Measurements from ENCODE around the gene TTC33.
"Not testable (repeated sequence)": the region's sequence is repeated elsewhere in the genome, so short reads cannot be mapped to it uniquely, and the experiment has no call there.

The TTC33 gene

DNA sequence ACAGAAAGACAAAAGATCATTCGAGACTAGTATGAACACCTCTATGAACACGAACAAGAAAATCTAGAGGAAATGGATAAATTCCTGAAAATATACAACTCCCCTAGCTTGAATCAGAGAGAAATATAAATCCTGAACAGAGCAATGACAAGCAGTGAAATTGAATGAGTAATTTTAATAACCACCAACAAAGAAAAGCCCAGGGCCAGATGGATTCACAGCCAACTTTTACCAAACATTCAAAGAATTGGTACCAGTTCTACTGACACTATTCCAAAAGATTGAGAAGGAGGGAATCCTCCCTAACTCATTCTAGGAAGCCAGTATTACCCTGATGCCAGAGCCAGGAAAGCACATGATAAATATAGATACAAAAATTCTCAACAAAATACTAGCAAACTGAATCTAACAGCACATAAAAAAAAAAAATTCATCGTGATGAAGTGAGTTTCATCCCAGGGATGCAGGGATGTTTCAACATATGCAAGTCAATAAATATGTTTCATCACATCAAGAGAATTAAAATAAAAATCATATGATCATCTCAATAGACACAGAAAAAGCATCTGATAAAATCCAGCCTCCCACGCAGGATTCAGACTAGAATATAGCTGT, 101.3 kb downstream of the TTC33 start:
- Histone ChIP-seq H3K27me3 (ENCODE audit: control insufficient read depth, insufficient read depth, low read length) (no peaks in the 10 kb centered on the region), H3K4me3 (ENCODE audit: low read depth, low read length) (no peak overlapping the region), H3K9ac (ENCODE audit: low read depth, low read length) (no peak overlapping the region), H3K4me1 (ENCODE audit: control insufficient read depth, insufficient read depth, low read length) (no peaks in the 10 kb centered on the region), H3K9me3 (ENCODE audit: control insufficient read depth, insufficient read depth, low read length) (no peaks in the 10 kb centered on the region), H3K36me3 (ENCODE audit: control insufficient read depth, insufficient read depth, low read length) (no peaks in the 10 kb centered on the region)

DNA sequence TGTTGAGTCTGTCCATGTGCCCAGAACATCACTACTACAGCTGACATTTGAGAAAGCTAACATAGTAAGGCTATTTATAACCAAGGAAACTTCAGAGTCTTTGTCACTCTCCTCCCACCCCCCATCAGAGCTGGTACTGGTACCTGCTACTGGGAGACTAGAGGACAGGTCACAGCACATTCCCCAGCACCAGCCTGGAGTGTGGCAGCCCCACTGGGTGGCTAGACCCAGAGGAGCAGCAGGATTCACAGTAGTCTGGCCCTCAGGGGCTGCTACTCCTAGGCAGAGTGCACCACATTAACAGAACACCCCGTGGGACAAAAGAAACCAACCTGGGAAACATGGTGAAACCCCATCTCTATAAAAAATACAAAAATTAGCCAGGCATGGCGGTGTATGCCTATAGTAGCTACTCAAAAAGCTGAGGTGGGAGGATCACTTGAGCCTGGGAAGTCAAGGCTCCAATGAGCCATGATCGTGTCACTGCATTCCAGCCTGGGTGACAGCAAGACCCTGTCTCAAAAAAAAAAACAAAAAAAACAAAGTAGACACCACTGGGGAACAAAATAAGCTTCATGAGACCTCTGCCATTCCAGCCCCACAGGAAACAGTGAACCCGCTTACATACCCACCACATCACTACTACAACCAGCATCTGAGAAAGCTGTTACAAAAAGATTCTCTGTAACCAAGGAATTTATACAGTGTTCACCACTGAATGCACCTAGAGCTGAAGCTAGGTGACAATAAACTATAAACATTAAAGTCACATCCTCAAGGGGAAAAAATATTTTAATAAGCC, 102.3 kb downstream of the TTC33 start:
- Histone ChIP-seq H3K9ac (ENCODE audit: low read depth, low read length) (no peak overlapping the region), H3K4me1 (ENCODE audit: control insufficient read depth, insufficient read depth, low read length) (no peaks in the 10 kb centered on the region), H3K36me3 (ENCODE audit: control insufficient read depth, insufficient read depth, low read length) (no peaks in the 10 kb centered on the region), H3K9me3 (ENCODE audit: control insufficient read depth, insufficient read depth, low read length) (no peaks in the 10 kb centered on the region), H3K4me3 (ENCODE audit: low read depth, low read length) (no peak overlapping the region), H3K27me3 (ENCODE audit: control insufficient read depth, insufficient read depth, low read length) (no peaks in the 10 kb centered on the region)

- Histone ChIP-seq H3K27me3 (ENCODE audit: control insufficient read depth, insufficient read depth, low read length) (no peaks in the 10 kb centered on the region), H3K9ac (ENCODE audit: low read depth, low read length) (no peak overlapping the region), H3K9me3 (ENCODE audit: control insufficient read depth, insufficient read depth, low read length) (no peaks in the 10 kb centered on the region), H3K4me3 (ENCODE audit: low read depth, low read length) (no peak overlapping the region), H3K36me3 (ENCODE audit: control insufficient read depth, insufficient read depth, low read length) (no peaks in the 10 kb centered on the region), H3K4me1 (ENCODE audit: control insufficient read depth, insufficient read depth, low read length) (no peaks in the 10 kb centered on the region)
Measured at GRCh38 chr5:40652441-40653220, 103.1 kb downstream of the TTC33 start.

GRCh38 chr5:40651201-40651600, 104.6 kb downstream of the TTC33 start:
- no peak overlapping the region for H3K4me3 ChIP-seq (ENCODE audit: low read depth, low read length)
- H3K27me3 ChIP-seq (ENCODE audit: control insufficient read depth, insufficient read depth, low read length), result no peaks in the 10 kb centered on the region
- H3K9ac ChIP-seq (ENCODE audit: low read depth, low read length), result no peak overlapping the region
- no peaks in the 10 kb centered on the region for H3K36me3 ChIP-seq (ENCODE audit: control insufficient read depth, insufficient read depth, low read length)
- no peaks in the 10 kb centered on the region for H3K4me1 ChIP-seq (ENCODE audit: control insufficient read depth, insufficient read depth, low read length)
- no peaks in the 10 kb centered on the region for H3K9me3 ChIP-seq (ENCODE audit: control insufficient read depth, insufficient read depth, low read length)

GRCh38 chr5:40649463-40650030, 106.2 kb downstream of the TTC33 start:
- no peaks in the 10 kb centered on the region for H3K27me3 ChIP-seq (ENCODE audit: control insufficient read depth, insufficient read depth, low read length)
- H3K4me3 ChIP-seq (ENCODE audit: low read depth, low read length), result no peak overlapping the region
- H3K4me1 ChIP-seq (ENCODE audit: control insufficient read depth, insufficient read depth, low read length), result no peaks in the 10 kb centered on the region
- H3K9me3 ChIP-seq (ENCODE audit: control insufficient read depth, insufficient read depth, low read length), result no peaks in the 10 kb centered on the region
- no peak overlapping the region for H3K9ac ChIP-seq (ENCODE audit: low read depth, low read length)
- H3K36me3 ChIP-seq (ENCODE audit: control insufficient read depth, insufficient read depth, low read length), result no peaks in the 10 kb centered on the region

DNA sequence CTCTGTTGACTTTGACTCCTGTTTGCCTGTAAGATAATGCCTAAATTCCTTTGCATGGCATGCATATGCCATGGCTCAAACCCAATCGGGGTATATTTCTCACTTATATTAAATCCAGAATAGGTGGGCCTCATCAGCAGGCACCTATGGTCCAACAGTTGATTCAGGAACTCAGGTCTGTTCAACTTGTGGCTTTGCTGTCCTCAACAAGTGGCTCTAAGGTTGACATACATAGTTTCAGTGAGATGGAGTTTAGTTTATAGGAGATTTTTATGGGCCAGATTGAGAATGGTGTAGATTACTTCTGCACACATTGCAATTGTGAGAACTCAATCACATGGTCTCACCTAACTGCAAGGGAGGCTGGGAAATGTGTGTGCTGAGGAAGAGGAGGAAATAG, 107.6 kb downstream of the TTC33 start:
- Histone ChIP-seq H3K36me3 (ENCODE audit: control insufficient read depth, insufficient read depth, low read length) (no peaks in the 10 kb centered on the region), H3K27me3 (ENCODE audit: control insufficient read depth, insufficient read depth, low read length) (no peaks in the 10 kb centered on the region), H3K4me3 (ENCODE audit: low read depth, low read length) (no peak overlapping the region), H3K9me3 (ENCODE audit: control insufficient read depth, insufficient read depth, low read length) (no peaks in the 10 kb centered on the region), H3K4me1 (ENCODE audit: control insufficient read depth, insufficient read depth, low read length) (no peaks in the 10 kb centered on the region), H3K9ac (ENCODE audit: low read depth, low read length) (no peak overlapping the region)

- H3K4me3 ChIP-seq (ENCODE audit: low read depth, low read length), result no peak overlapping the region
- H3K27me3 ChIP-seq (ENCODE audit: control insufficient read depth, insufficient read depth, low read length), result no peaks in the 10 kb centered on the region
- H3K4me1 ChIP-seq (ENCODE audit: control insufficient read depth, insufficient read depth, low read length), result no peaks in the 10 kb centered on the region
- no peaks in the 10 kb centered on the region for H3K9me3 ChIP-seq (ENCODE audit: control insufficient read depth, insufficient read depth, low read length)
- H3K9ac ChIP-seq (ENCODE audit: low read depth, low read length), result no peak overlapping the region
- H3K36me3 ChIP-seq (ENCODE audit: control insufficient read depth, insufficient read depth, low read length), result no peaks in the 10 kb centered on the region
Measured at GRCh38 chr5:40646266-40646665, 109.5 kb downstream of the TTC33 start.

GRCh38 chr5:40639531-40639930, 116.2 kb downstream of the TTC33 start:
- H3K36me3 ChIP-seq (ENCODE audit: control insufficient read depth, insufficient read depth, low read length); H3K27me3 ChIP-seq (ENCODE audit: control insufficient read depth, insufficient read depth, low read length); H3K9ac ChIP-seq (ENCODE audit: low read depth, low read length); H3K9me3 ChIP-seq (ENCODE audit: control insufficient read depth, insufficient read depth, low read length); H3K4me3 ChIP-seq (ENCODE audit: low read depth, low read length); H3K4me1 ChIP-seq (ENCODE audit: control insufficient read depth, insufficient read depth, low read length): not testable (repeated sequence)

DNA sequence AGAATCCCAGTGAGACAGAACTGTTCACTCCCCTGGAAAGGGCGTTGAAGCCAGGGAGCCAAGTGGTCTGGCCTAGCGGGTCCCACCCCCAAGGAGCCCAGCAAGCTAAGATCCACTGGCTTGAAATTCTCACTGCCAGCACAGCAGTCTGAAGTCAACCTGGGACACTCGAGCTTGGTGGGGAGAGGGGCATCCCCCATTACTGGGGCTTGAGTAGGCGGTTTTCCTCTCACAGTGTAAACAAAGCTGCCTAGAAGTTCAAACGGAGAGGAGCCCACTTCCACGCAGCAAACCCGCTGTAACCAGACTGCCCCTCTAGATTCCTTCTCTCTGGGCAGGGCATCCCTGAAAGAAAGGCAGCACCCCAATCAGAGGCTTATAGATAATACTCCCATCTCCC, 121.2 kb downstream of the TTC33 start:
- Histone ChIP-seq H3K27me3 (ENCODE audit: control insufficient read depth, insufficient read depth, low read length) (no peaks in the 10 kb centered on the region), H3K9me3 (ENCODE audit: control insufficient read depth, insufficient read depth, low read length) (peaks cover 3% of the 10 kb centered on the region)

DNA sequence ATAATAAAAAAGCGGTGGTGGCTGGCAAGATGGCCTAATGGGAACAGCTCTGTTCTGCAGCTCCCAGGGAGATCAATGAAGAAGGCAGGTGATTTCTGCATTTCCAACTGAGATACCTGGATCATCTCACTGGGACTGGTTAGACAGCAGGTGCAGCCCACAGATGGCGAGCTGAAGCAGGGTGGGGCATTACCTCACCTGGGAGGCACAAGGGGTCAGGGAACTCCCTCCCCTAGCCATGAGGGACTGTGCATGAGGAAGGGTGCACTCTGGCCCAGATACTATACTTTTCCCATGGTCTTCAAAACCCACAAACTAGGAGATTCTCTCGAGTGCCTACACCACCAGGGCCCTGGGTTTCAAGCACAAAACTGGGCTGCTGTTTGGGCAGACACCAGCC, 121.6 kb downstream of the TTC33 start:
- no peak overlapping the region for H3K4me3 ChIP-seq (ENCODE audit: low read depth, low read length)

More for the DNA sequence above, 121.2 kb downstream of the TTC33 start:
- H3K4me1 ChIP-seq (ENCODE audit: control insufficient read depth, insufficient read depth, low read length), result no peaks in the 10 kb centered on the region
- H3K4me3 ChIP-seq (ENCODE audit: low read depth, low read length), result no peak overlapping the region
- H3K9ac ChIP-seq (ENCODE audit: low read depth, low read length), result no peak overlapping the region
- no peaks in the 10 kb centered on the region for H3K36me3 ChIP-seq (ENCODE audit: control insufficient read depth, insufficient read depth, low read length)

GRCh38 chr5:40631236-40631635, 124.5 kb downstream of the TTC33 start:
- Histone ChIP-seq H3K27me3 (ENCODE audit: control insufficient read depth, insufficient read depth, low read length) (no peaks in the 10 kb centered on the region), H3K9me3 (ENCODE audit: control insufficient read depth, insufficient read depth, low read length) (no peaks in the 10 kb centered on the region), H3K9ac (ENCODE audit: low read depth, low read length) (no peak overlapping the region), H3K36me3 (ENCODE audit: control insufficient read depth, insufficient read depth, low read length) (no peaks in the 10 kb centered on the region), H3K4me1 (ENCODE audit: control insufficient read depth, insufficient read depth, low read length) (no peaks in the 10 kb centered on the region), H3K4me3 (ENCODE audit: low read depth, low read length) (no peak overlapping the region)

More for the DNA sequence above, 121.6 kb downstream of the TTC33 start:
- Histone ChIP-seq H3K27me3 (ENCODE audit: control insufficient read depth, insufficient read depth, low read length) (no peaks in the 10 kb centered on the region), H3K9me3 (ENCODE audit: control insufficient read depth, insufficient read depth, low read length) (peaks cover 3% of the 10 kb centered on the region), H3K4me1 (ENCODE audit: control insufficient read depth, insufficient read depth, low read length) (no peaks in the 10 kb centered on the region), H3K9ac (ENCODE audit: low read depth, low read length) (no peak overlapping the region), H3K36me3 (ENCODE audit: control insufficient read depth, insufficient read depth, low read length) (no peaks in the 10 kb centered on the region)
